Measurements from ENCODE around the gene NLGN2. TPM values are rescaled to one million over a fixed set of nuclear protein-coding genes. Genes with fewer than 3 reads are reported as not detected.
A peak's percentile ranks its signal among the peaks of the same experiment; 100 is the strongest.

Gene NLGN2
- total RNA-seq, 4 donors from 2014 or later, result 12.0 to 30.2 (median 19.0) TPM

- Histone ChIP-seq H3K9me3 (no peaks in the 10 kb centered on the region), H3K27ac (replicated peaks in 1 of 4) (no peak overlapping the region), H3K36me3 (peaks cover 16 to 69% (median 51%) of the 10 kb centered on the region in 4 donors), H3K27me3 (no peaks in the 10 kb centered on the region), H3K4me3 (no peak overlapping the region), H3K4me1 (peaks cover 14 to 29% (median 21%) of the 10 kb centered on the region in 4 donors)
- DNase-seq (ENCODE audit: extremely low spot score), result no peak
- 89% methylated on average over 19 of the region's 19 CpGs for WGBS
- no peak for TF ChIP-seq POLR2A (IDR thresholded peaks at IDR 0.05; ENCODE audit: low read depth)
- TF ChIP-seq CTCF (IDR thresholded peaks at IDR 0.05), result no peak
- intact Hi-C loops (cut with DNase I), result no loop called here
Observed at GRCh38 chr17:7389924-7390910, 17.4 kb upstream of the NLGN2 start.

GRCh38 chr17:7391307-7391706 is 16.3 kb upstream of the NLGN2 start:
- peaks cover 14 to 36% (median 26%) of the 10 kb centered on the region in 4 donors for H3K4me1 ChIP-seq
- peaks cover 16 to 65% (median 50%) of the 10 kb centered on the region in 4 donors for H3K36me3 ChIP-seq
- 60% methylated on average over 1 of the region's 2 CpGs for WGBS
- no peaks in the 10 kb centered on the region for H3K9me3 ChIP-seq
- intact Hi-C loops (cut with DNase I), result no loop called here
- TF ChIP-seq POLR2AphosphoS5 (IDR thresholded peaks at IDR 0.05), result no peak
- no peak for TF ChIP-seq POLR2A (IDR thresholded peaks at IDR 0.05; ENCODE audit: low read depth)
- no peak for TF ChIP-seq CTCF (IDR thresholded peaks at IDR 0.05)
- no peak for TF ChIP-seq EP300 (IDR thresholded peaks at IDR 0.05)
- H3K27me3 ChIP-seq, result no peaks in the 10 kb centered on the region
- H3K4me3 ChIP-seq, result no peak overlapping the region
- no peak for DNase-seq (ENCODE audit: extremely low spot score)
- no peak overlapping the region for H3K27ac ChIP-seq (replicated peaks in 1 of 4)

- WGBS, result 77% methylated on average over 34 of the region's 42 CpGs
- H3K36me3 ChIP-seq, result peaks cover 16 to 50% (median 40%) of the 10 kb centered on the region in 4 donors
- no peaks in the 10 kb centered on the region for H3K9me3 ChIP-seq
- peak overlapping the region; percentile 75 to 90 (median 82) for H3K4me3 ChIP-seq
- peak overlapping the region; percentile 89 to 98 (median 94) for H3K27ac ChIP-seq (replicated peaks in 1 of 4)
- peaks cover 14 to 36% (median 26%) of the 10 kb centered on the region in 4 donors for H3K4me1 ChIP-seq
- TF ChIP-seq EP300 (IDR thresholded peaks at IDR 0.05) (no peak), CTCF (IDR thresholded peaks at IDR 0.05) (no peak), POLR2AphosphoS5 (IDR thresholded peaks at IDR 0.05) (no peak), POLR2A (IDR thresholded peaks at IDR 0.05; ENCODE audit: low read depth) (no peak)
- intact Hi-C loops (cut with DNase I), result no loop called here
- H3K27me3 ChIP-seq, result no peaks in the 10 kb centered on the region
- DNase-seq (ENCODE audit: extremely low spot score), result no peak
Observed at GRCh38 chr17:7392696-7393612, 14.7 kb upstream of the NLGN2 start.

GRCh38 chr17:7393613-7394451 is 13.8 kb upstream of the NLGN2 start:
- Histone ChIP-seq H3K36me3 (peaks cover 12 to 41% (median 31%) of the 10 kb centered on the region in 4 donors), H3K4me3 (peak overlapping the region; percentile 75 to 90 (median 82)), H3K27ac (replicated peaks in 1 of 4) (peak overlapping the region; percentile 89 to 98 (median 94)), H3K9me3 (no peaks in the 10 kb centered on the region), H3K4me1 (peaks cover 14 to 36% (median 26%) of the 10 kb centered on the region in 4 donors), H3K27me3 (no peaks in the 10 kb centered on the region)
- TF ChIP-seq POLR2A (IDR thresholded peaks at IDR 0.05; ENCODE audit: low read depth) (no peak), POLR2AphosphoS5 (IDR thresholded peaks at IDR 0.05) (no peak), EP300 (IDR thresholded peaks at IDR 0.05) (no peak), CTCF (IDR thresholded peaks at IDR 0.05) (no peak)
- WGBS, result 9% methylated on average over 28 of the region's 48 CpGs
- intact Hi-C loops (cut with DNase I), result no loop called here
- no peak for DNase-seq (ENCODE audit: extremely low spot score)
